ENCODE data around the gene CDKN1B. TPM values are rescaled to one million over a fixed set of nuclear protein-coding genes. Genes with fewer than 3 reads are reported as not detected.

The CDKN1B gene
- total and polyA plus RNA-seq, 2 donors (not counting 3 experiments of a cell fraction or from before 2014, with no cell fraction given), result 12.7 to 40.8 TPM

DNA sequence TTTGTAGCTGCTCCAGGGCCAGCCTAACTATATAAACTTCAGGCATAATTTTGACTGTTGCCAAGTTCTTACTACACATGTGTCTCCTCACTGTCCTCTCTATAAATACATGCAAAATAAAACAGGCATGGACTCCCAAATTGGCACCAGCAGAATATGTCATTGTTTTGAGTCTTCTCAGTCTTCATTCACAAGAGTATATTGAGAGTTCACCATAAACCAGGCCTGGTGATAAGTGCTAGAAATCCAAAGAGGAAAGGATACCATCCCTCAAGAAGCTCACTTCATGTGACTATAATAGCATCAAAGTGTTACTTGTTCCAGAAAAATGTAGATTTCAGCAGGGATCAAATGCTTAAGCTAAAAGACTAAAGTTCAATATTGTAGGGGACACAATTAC lies 34.9 kb upstream of the CDKN1B start:
- H4K20me1 ChIP-seq (replicated peaks; ENCODE audit: control insufficient read depth, extremely low read depth, insufficient read depth, low read length), result no peaks in the 10 kb centered on the region
- H3K36me3 ChIP-seq (ENCODE audit: control insufficient read depth in 2 of 2, extremely low read depth in 1 of 2, insufficient read depth in 2 of 2, low read length in 2 of 2), result no peaks in the 10 kb centered on the region
- TF ChIP-seq, protein P1, sequence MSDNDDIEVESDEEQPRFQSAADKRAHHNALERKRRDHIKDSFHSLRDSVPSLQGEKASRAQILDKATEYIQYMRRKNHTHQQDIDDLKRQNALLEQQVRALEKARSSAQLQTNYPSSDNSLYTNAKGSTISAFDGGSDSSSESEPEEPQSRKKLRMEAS (IDR thresholded peaks at IDR 0.05; ENCODE audit: insufficient read depth, insufficient read length), result no peak
- no peak for TF ChIP-seq POLR2A (IDR thresholded peaks at IDR 0.05; ENCODE audit: low read depth, low read length)
- no peak for TF ChIP-seq POLR2AphosphoS5 (IDR thresholded peaks at IDR 0.05; ENCODE audit: insufficient read depth, low read depth, low read length)
- no peak for TF ChIP-seq MYC (IDR thresholded peaks at IDR 0.05; ENCODE audit: low read depth, low read length)
- no peak for TF ChIP-seq FOS (IDR thresholded peaks at IDR 0.05; ENCODE audit: borderline replicate concordance, insufficient read depth, low read length)
- TF ChIP-seq, protein P2, sequence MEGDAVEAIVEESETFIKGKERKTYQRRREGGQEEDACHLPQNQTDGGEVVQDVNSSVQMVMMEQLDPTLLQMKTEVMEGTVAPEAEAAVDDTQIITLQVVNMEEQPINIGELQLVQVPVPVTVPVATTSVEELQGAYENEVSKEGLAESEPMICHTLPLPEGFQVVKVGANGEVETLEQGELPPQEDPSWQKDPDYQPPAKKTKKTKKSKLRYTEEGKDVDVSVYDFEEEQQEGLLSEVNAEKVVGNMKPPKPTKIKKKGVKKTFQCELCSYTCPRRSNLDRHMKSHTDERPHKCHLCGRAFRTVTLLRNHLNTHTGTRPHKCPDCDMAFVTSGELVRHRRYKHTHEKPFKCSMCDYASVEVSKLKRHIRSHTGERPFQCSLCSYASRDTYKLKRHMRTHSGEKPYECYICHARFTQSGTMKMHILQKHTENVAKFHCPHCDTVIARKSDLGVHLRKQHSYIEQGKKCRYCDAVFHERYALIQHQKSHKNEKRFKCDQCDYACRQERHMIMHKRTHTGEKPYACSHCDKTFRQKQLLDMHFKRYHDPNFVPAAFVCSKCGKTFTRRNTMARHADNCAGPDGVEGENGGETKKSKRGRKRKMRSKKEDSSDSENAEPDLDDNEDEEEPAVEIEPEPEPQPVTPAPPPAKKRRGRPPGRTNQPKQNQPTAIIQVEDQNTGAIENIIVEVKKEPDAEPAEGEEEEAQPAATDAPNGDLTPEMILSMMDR (IDR thresholded peaks at IDR 0.05; ENCODE audit: extremely low read depth in 1 of 2, insufficient read depth in 1 of 2, low read depth in 1 of 2, low read length in 2 of 2), result no peak
- TF ChIP-seq GATA2 (IDR thresholded peaks at IDR 0.05; ENCODE audit: insufficient read depth, insufficient read length, low read depth, low read length), result no peak
- no peak for TF ChIP-seq EZH2 (IDR thresholded peaks at IDR 0.05; ENCODE audit: borderline replicate concordance, low read depth, low read length, severe bottlenecking)
- TF ChIP-seq JUN (IDR thresholded peaks at IDR 0.05; ENCODE audit: borderline replicate concordance, insufficient read depth, insufficient read length, low read depth), result no peak
- intact Hi-C loops (cut with micrococcal nuclease), result no loop called here
- no peak overlapping the region for H3K4me2 ChIP-seq (ENCODE audit: insufficient read depth, low read length)
- no peaks in the 10 kb centered on the region for H3K9me1 ChIP-seq (replicated peaks; ENCODE audit: control insufficient read depth, extremely low read depth, insufficient read depth, low read length)
- POLR2A ChIA-PET, result no interaction called here
- H2AFZ ChIP-seq (ENCODE audit: low read depth, low read length), result no peak overlapping the region
- dilution Hi-C loops (cut with MboI; ENCODE audit: extremely low pct_ligation_motif_present, low sequenced_read_pairs), result no loop called here
- DNase-seq (ENCODE audit: low read depth, low spot score), result no peak
- FAIRE-seq, result no peak
- H3K4me1 ChIP-seq (ENCODE audit: control insufficient read depth, extremely low read depth, insufficient read depth, low read length), result no peaks in the 10 kb centered on the region
- H3K9me3 ChIP-seq (replicated peaks; ENCODE audit: control insufficient read depth, insufficient read depth, low read length), result no peaks in the 10 kb centered on the region
- peaks cover 8 to 17% of the 10 kb centered on the region in 2 experiments for H3K27me3 ChIP-seq (ENCODE audit: control insufficient read depth in 2 of 2, insufficient read depth in 2 of 2, low read length in 2 of 2)
- H3K9ac ChIP-seq (replicated peaks; ENCODE audit: extremely low read depth, insufficient read depth, low read length), result no peak overlapping the region
- no peak overlapping the region for H3K27ac ChIP-seq (ENCODE audit: insufficient read depth, low read depth, low read length)
- no peak overlapping the region for H3K4me3 ChIP-seq (replicated peaks in 1 of 3; ENCODE audit: insufficient read depth in 1 of 3, low read depth in 1 of 3, low read length in 3 of 3)
- CTCF ChIA-PET, result interaction anchor here (1.1 kb wide), 1 partner anchor 79 kb away, joined by 3 read pairs; no protein-coding TSS in a partner anchor
- no peaks in the 10 kb centered on the region for H3K79me2 ChIP-seq (ENCODE audit: control insufficient read depth, insufficient read depth, low read length)
- BruUV-seq (replicated peaks), result no TSS peak

Measured in endothelial cell of umbilical vein (primary cell).